OCI-LY7 (cell line): ENCODE results near the gene NAGLU.
A peak's percentile ranks its signal among the peaks of the same experiment; 100 is the strongest.

Experiments used
- CTCF ChIP-seq: fragments of 200-600 bp; sonication (generic); conservative IDR thresholded peaks from 2 replicates; pipeline ENCODE4 v1.5.1; 2014; ENCODE audit warnings: mild to moderate bottlenecking, antibody characterized with exemption, low read length, moderate library complexity, mixed read lengths
- EZH2phosphoT487 ChIP-seq: fragments of 200-600 bp; sonication (generic); IDR thresholded peaks from 2 replicates; pipeline ENCODE4 v1.6.1; 2018; ENCODE audit warnings: low read depth, borderline replicate concordance, mild to moderate bottlenecking, mixed run types, antibody characterized with exemption, low read length, moderate library complexity, mixed read lengths

DNA sequence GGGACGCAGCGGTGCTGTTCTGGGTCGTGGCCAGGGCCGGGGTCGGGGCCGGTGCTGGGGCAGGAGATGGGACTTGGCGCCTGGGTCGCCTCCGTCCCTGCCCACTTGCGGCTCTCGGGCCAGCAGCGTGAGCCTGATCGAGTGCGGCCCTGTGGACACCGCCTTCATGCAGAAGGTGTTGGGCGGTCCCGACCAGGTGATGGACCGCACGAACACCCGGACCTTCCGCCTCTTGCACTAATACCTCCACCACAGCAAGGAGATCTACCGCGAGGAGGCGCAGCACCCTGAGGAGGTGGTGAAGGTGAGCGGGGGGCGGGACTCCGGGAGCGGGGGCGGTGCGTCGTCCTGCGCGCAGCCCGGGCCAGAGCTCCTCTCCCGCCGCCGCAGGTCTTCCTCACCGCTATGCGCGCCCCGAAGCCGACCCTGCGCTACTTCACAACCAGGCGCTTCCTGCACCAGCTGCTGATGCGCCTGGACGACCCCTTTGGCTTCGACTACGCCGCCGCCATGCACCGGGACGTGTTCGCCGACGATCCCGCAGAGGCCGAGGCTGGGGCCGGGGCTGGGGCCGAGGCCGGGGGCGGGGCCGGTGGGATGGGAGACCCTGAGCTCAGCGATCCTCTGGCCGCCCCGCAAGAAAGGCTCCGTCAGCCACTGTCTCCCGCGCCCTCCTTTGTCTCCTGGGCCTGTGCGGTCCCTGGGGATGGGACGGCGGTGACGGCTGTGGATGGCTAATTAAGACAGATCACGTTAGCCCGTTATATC lies 12.2 kb downstream of the NAGLU start:
- TF ChIP-seq CTCF (peak; percentile 77), EZH2phosphoT487 (no peak)
